EH (cell line): ENCODE data around the gene ADNP2.
A peak's percentile ranks its signal among the peaks of the same experiment; 100 is the strongest.

Source experiments
- DNase-seq: peaks from one replicate; pipeline ENCODE4 v3.0.0-alpha.2; 2015; ENCODE audit warnings: low read depth

The ADNP2 gene

DNA sequence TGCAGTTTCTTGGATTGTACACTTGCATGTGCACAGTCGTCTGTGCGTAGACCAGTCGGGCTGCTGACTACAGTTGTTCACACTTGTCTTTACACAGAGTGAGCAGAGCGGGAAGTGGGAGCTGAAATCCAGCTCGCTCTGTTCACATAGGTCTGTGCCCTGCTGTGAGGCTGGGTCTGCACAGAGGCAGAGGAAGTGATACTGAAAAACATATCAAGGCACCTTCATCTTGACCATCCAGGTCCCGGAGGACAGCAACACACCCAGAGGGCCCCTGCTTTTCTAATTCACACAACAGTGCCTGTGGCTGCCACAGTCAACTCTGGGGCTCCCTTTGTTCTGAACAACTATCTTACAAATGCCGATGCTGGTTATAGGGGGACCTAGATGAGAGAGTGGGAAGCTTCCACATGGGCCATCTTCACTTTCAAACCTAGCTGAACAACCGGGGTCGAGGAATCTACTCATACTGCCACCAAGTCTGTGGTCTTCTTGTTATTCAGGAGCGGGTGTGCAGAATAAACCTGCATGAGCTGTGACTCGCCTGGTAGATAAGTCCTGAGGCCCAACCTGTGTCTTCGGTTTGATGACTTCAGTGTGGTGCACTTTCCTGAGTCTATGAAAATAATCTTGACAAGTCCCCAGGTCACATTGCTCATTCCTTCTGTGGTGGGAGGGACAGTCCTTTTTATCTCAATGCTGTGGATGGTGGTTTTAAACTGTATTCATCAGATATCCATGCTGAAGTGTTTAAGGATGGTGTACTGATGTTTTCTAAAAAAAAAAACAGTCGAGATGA, 3.5 kb upstream of the ADNP2 start:
- no peak for DNase-seq

DNA sequence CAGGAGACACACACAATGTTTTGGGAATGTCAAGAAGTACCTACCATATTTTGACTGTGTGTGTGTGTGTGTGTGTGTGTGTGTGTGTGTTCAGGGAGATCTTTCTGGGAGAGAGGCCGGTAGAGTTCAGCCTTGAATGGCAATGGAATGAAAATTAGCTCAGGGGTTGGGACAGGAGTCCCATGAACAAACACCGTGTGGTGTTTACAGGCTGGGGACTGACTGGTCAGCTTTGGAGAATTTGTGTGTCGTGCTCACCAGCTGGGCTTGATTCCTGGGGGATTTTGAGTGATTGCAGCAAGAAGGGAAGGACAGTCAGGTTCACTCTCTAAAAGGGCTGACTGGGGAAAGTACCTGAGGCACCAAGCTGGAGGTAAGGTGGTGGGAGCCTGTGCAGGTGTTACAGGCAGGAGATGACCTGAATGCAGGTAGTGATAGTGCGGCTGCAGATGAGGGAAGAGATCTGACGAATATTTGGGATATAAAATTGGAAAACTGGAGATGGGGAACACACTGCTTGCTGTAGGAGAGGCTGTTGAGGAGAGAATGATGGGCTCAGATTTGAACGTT, 2.5 kb upstream of the ADNP2 start:
- DNase-seq, result peak; percentile 27

- DNase-seq, result no peak
Measured at GRCh38 chr18:80107426-80107825, 1.6 kb upstream of the ADNP2 start.

GRCh38 chr18:80108121-80108536, 933 bp upstream of the ADNP2 start:
- no peak for DNase-seq

- DNase-seq, result peak; percentile 61
Measured at GRCh38 chr18:80109676-80110078, 615 bp downstream of the ADNP2 start.

- peak; percentile 13 for DNase-seq
Measured at GRCh38 chr18:80112624-80113248, 3.7 kb downstream of the ADNP2 start.

GRCh38 chr18:80115035-80115434, 6.0 kb downstream of the ADNP2 start:
- DNase-seq, result no peak

DNA sequence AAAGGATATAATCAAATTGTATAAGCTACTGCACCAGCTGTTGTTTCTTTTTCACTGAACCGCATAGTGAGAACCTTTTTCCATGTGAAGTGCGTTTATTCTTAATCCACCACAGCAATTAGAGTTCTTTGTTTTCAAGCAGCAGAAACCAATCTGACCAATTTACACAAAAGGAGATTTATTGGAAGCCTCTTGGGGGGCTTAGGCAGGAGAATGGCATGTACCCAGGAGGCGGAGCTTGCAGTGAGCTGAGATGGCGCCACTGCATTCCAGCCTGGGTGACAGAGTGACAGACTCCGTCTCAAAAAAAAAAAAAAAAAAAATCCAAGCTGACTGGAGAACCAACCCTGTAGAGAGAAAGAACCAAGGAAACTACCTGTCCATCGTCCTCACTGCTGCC, 10.0 kb downstream of the ADNP2 start:
- DNase-seq, result no peak

GRCh38 chr18:80120932-80121331, 11.9 kb downstream of the ADNP2 start:
- no peak for DNase-seq

GRCh38 chr18:80124131-80124530, 15.1 kb downstream of the ADNP2 start:
- DNase-seq, result no peak

GRCh38 chr18:80126797-80127196, 17.7 kb downstream of the ADNP2 start:
- DNase-seq, result no peak

DNA sequence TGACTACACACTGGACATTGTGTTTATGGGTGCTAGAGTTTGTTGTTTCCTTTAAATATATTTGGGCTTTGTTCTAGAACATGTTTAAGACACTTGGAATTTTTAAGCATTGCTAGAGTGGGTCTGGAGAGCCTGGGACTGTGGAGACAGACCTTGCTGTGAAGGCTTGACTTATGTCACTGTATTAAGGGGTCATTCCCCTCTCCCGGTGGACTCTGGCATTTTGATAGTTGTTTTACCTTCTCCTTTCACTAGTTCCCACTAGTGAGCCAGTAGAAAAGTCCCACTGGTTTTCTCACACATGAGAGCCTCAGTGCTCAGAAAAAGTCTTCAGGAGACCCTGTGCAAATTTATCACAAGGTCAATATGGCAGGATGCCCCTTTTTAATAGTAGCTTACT, 18.6 kb downstream of the ADNP2 start:
- no peak for DNase-seq

- no peak for DNase-seq
Measured at GRCh38 chr18:80129672-80130367, 20.8 kb downstream of the ADNP2 start.

DNA sequence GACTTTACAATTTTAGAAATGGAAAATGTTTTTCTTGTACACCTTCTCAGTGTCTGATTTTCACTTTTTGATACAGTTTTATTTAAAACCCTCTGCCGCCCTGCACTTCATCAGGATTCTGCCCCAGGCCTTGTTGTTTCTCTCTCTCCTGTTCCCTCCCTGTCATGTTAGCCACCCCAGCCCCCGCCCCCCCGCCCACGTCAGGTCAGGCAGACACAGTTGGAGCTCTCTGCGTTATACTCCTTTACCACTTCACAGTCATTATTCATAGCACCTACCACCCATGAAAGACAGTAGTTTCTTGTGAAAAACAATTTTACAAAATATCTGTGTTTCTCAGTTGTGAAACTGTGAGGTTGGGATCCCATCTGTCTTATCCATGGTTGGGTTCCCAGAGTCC, 21.5 kb downstream of the ADNP2 start:
- no peak for DNase-seq

- no peak for DNase-seq
Measured at GRCh38 chr18:80132180-80132812, 23.2 kb downstream of the ADNP2 start.

DNA sequence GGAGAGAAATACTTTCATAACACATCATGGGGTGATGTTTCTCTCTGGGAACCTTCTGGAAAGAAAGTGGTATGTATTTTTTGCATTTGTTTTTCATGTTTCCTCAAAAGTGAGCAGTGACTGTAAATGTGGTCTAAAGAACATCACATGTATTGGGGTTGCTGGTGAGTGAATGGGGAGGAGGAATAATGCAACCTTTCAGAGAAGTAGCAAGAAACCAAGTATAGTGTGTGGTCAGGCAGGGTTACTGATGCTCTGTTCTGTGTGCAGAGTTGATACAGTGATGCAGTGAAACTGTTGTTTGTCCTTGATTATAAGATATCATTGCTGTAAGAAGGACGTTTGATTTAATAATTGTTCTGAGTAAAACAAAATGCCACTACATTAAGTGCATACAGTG, 24.1 kb downstream of the ADNP2 start:
- DNase-seq, result no peak

DNA sequence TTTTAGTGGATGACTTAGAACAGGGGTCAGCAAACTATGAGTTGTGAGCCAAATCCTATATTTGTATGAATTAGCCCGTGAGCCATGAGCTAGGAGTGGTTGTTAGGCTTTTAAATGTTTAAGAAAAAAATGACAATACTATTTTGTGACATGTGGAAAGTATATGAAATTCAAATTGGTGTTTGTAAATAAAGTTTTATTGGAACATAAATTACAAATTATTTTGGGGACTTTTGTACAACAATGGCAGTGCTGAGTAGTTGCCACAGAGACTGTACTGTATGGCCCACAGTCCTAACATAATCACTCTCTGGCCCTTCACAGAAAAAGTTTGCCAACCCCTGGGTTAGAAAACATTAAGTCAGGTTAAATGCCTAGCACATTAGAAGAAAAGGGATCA, 26.1 kb downstream of the ADNP2 start:
- DNase-seq, result no peak

GRCh38 chr18:80136679-80137078, 27.6 kb downstream of the ADNP2 start:
- no peak for DNase-seq

DNA sequence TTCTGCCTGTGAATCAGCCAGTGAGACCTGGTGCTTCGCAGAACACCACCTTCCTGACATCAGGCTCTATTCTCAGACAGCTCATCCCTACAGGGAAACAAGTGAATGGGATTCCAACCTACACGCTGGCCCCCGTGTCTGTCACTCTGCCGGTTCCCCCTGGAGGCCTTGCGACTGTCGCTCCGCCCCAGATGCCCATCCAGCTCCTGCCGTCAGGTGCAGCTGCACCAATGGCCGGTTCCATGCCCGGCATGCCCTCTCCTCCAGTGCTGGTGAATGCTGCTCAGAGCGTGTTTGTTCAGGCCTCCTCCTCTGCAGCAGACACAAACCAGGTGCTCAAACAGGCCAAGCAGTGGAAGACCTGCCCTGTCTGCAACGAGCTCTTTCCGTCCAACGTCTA, 28.1 kb downstream of the ADNP2 start:
- DNase-seq, result no peak

GRCh38 chr18:80137976-80138375, 28.9 kb downstream of the ADNP2 start:
- DNase-seq, result no peak

- no peak for DNase-seq
Measured at GRCh38 chr18:80140455-80140985, 31.5 kb downstream of the ADNP2 start.

DNA sequence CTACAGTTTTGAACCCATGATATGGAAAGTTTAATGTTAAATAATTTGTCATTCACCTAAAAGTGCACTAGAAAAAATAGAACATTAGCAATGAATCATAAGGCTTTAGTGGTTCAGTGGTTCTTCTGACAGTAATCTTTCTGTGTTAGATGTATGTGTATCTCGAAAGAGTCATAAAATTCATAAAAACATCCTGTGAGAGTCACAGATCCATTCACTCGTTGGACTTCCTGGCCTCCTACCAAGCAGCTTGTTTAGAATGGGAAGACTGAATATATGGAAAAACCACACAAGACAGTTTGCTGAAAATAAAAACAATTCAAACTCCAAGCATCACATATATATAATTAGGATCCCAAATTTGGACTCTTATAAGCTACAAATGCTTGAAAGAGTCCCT, 34.8 kb downstream of the ADNP2 start:
- DNase-seq, result peak; percentile 76
